Neutrophil (primary cell): ENCODE data around the gene TUBB.

ENCODE experiments used
- H3K27ac ChIP-seq: fragments of 200-600 bp; sonication (generic); 2 replicates; pipeline ENCODE4 v1.5.1; 2016; ENCODE audit warnings: mild to moderate bottlenecking, moderate library complexity
- H3K27me3 ChIP-seq: fragments of 200-600 bp; sonication (generic); 2 replicates; pipeline ENCODE4 v1.6.0; 2016; ENCODE audit warnings: mild to moderate bottlenecking
- H3K36me3 ChIP-seq: fragments of 200-600 bp; sonication (generic); 2 replicates; pipeline ENCODE4 v1.5.1; 2017
- H3K4me1 ChIP-seq, 2 experiments: fragments of 200-600 bp in 1 of 2; sonication (generic) in 1 of 2; 1 replicate in 1 of 2; 2 replicates in 1 of 2; pipeline versions ENCODE4 v1.5.1 to v1.6.1; 2013 to 2016; ENCODE audit warnings: low read depth in 1 of 2, low read length in 1 of 2, mild to moderate bottlenecking in 1 of 2, moderate library complexity in 1 of 2; ENCODE audit not compliant: control insufficient read depth in 1 of 2, insufficient read depth in 1 of 2
- H3K4me3 ChIP-seq, 2 experiments: fragments of 200-600 bp in 1 of 2; sonication (generic) in 1 of 2; 1 replicate in 1 of 2; 2 replicates in 1 of 2; pipeline ENCODE4 v1.5.1; 2013 to 2016; ENCODE audit warnings: low read depth in 1 of 2, low read length in 1 of 2, mild to moderate bottlenecking in 1 of 2, moderate library complexity in 1 of 2
- H3K9me3 ChIP-seq: fragments of 200-600 bp; sonication (generic); 2 replicates; pipeline ENCODE4 v1.5.1; 2016
- TF ChIP-seq, protein P1 (sequence below): fragments of 200-600 bp; sonication (generic); IDR thresholded peaks from 2 replicates; pipeline ENCODE4 v1.5.1; 2016; ENCODE audit warnings: antibody characterized with exemption

TUBB gene

DNA sequence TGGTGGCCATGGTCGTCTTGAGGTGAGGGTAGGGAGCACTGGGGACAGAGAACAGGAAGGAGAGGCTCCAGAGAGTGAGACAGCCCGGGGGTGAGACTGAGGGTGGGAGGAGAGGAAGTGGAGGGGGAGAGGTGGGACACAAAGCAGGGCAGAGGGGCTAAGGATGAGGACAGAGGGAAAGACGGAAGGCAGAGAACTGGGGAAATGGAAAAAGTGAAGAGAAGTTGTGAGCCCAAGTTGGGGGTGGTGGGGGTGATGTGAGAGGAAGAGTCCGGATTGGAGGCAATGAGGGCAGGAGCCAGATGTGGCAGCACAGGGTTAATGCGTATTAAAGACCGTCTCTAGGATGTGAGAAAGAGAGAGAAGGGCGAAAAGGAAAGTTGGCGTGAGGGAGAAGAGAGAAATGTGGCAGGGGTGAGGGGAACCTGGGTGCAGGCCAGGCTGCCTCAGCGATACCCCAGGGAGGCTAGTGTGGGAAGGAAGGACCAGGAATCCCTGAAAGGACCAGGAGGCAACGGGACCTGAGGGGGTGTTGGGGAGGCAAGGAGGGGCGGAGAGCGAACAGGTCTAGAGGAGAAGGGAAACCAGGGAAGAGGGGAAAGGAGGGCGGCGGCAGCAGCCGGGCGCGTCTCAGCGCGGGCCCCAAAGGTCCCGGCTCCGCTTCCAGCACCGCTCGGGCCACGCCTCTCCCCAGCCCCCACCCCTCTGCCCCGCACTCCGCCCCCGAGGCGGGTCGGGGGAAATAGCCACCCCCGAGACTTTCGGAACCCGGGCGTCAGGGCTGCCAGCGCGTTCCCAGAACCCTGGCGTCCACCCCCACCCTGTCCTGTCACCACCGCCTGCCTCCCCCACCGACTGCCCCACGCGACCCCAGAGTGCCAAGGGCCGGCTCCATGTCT lies 33.9 kb upstream of the TUBB start, which contains the start of gene PPP1R18:
PPP1R18 (minus strand) TSS at position 637 of the 899 bp plus-strand sequence; CDS start at position 10, 627 bp downstream.
- peak within 1 kb of the TSS; percentile 95 to 100 for H3K4me3 ChIP-seq
- peaks cover 53 to 76% of the 10 kb centered on the region in 2 experiments for H3K4me1 ChIP-seq
- no peaks in the 10 kb centered on the region for H3K9me3 ChIP-seq
- no peaks in the 10 kb centered on the region for H3K27me3 ChIP-seq
- peaks cover 11% of the 10 kb centered on the region for H3K36me3 ChIP-seq
- H3K27ac ChIP-seq: peak within 1 kb of the TSS; percentile 95
- TF ChIP-seq, protein P1, sequence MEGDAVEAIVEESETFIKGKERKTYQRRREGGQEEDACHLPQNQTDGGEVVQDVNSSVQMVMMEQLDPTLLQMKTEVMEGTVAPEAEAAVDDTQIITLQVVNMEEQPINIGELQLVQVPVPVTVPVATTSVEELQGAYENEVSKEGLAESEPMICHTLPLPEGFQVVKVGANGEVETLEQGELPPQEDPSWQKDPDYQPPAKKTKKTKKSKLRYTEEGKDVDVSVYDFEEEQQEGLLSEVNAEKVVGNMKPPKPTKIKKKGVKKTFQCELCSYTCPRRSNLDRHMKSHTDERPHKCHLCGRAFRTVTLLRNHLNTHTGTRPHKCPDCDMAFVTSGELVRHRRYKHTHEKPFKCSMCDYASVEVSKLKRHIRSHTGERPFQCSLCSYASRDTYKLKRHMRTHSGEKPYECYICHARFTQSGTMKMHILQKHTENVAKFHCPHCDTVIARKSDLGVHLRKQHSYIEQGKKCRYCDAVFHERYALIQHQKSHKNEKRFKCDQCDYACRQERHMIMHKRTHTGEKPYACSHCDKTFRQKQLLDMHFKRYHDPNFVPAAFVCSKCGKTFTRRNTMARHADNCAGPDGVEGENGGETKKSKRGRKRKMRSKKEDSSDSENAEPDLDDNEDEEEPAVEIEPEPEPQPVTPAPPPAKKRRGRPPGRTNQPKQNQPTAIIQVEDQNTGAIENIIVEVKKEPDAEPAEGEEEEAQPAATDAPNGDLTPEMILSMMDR: no peak

DNA sequence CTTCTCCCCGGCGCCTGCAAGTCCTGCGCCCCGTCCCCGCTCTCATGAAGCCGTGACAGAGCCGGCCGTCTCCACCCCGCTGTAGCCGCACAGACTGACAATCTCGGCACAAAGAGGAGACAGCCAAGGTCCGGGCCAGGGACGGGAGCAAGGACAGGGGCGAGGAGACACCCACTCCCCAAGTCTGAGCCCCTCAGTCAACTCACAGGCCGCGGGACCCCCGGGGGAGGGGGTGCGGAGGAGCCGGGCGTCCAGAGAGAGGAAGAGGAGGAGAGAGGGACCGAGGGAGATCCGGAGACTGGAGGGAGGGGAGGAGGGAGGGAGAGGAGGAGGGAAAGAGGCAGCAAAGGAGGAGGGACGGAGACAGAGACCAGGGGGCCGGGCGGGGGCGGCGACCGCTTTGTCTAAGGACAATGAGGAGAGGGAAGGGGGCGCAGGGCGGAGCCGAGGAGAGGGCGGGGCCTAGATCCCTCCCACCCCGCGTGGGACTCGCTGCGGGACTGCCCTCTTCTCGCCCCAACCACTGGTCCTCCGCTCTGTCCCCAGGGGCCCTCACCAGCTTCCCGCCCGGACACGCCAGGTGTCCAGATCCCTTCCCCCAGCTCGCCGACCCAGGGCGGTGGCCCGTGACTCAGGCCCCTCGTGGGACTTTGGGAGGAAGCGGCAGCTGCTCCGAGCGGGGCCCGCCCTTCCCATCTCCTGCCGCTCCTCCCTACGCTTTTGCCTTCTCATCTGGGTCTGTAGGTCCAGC lies 33.1 kb upstream of the TUBB start:
- peak overlapping the region; percentile 95 for H3K27ac ChIP-seq
- no peaks in the 10 kb centered on the region for H3K27me3 ChIP-seq
- no peaks in the 10 kb centered on the region for H3K9me3 ChIP-seq
- peaks cover 5% of the 10 kb centered on the region for H3K36me3 ChIP-seq
- TF ChIP-seq, protein P1: no peak
- H3K4me1 ChIP-seq: peaks cover 52 to 69% of the 10 kb centered on the region in 2 experiments
- H3K4me3 ChIP-seq: peak overlapping the region; percentile 95 to 100

GRCh38 chr6:30687659-30688431 lies 32.3 kb upstream of the TUBB start:
- Histone ChIP-seq H3K36me3 (no peaks in the 10 kb centered on the region), H3K27ac (peak overlapping the region; percentile 95), H3K4me1 (peaks cover 50 to 63% of the 10 kb centered on the region in 2 experiments), H3K9me3 (no peaks in the 10 kb centered on the region), H3K4me3 (peak overlapping the region; percentile 95 to 100), H3K27me3 (no peaks in the 10 kb centered on the region)
- TF ChIP-seq, protein P1: no peak

- TF ChIP-seq, protein P1: no peak
- Histone ChIP-seq H3K36me3 (no peaks in the 10 kb centered on the region), H3K9me3 (no peaks in the 10 kb centered on the region), H3K4me1 (peaks cover 50 to 56% of the 10 kb centered on the region in 2 experiments), H3K4me3 (peak overlapping the region; percentile 95 to 100), H3K27me3 (no peaks in the 10 kb centered on the region), H3K27ac (peak overlapping the region; percentile 95)
Observed at GRCh38 chr6:30688569-30688968, 31.6 kb upstream of the TUBB start.
